ENCODE results near the gene ARHGAP44. TPM values are rescaled to one million over a fixed set of nuclear protein-coding genes. Genes with fewer than 3 reads are reported as not detected.

The ARHGAP44 gene
- total RNA-seq, 1 donor from 2014 or later = 12.4 TPM

GRCh38 chr17:12883472-12883871 lies 94.2 kb downstream of the ARHGAP44 start:
- Mint-ChIP-seq H3K4me3 (ENCODE audit: low read depth) (no peak overlapping the region), H3K4me1 (ENCODE audit: low read depth) (peaks cover 5% of the 10 kb centered on the region), H3K27me3 (no peaks in the 10 kb centered on the region), H3K9me3 (ENCODE audit: low read depth) (peaks cover 14% of the 10 kb centered on the region), H3K27ac (no peak overlapping the region), H3K36me3 (ENCODE audit: insufficient read depth) (peaks cover 2% of the 10 kb centered on the region)
- no peak for DNase-seq (ENCODE audit: low spot score, unreplicated experiment)
- no peak for TF ChIP-seq CTCF (IDR thresholded peaks at IDR 0.05; ENCODE audit: unreplicated experiment)

GRCh38 chr17:12887088-12887487 lies 97.8 kb downstream of the ARHGAP44 start:
- no peak for DNase-seq (ENCODE audit: low spot score, unreplicated experiment)
- no peak overlapping the region for H3K4me3 Mint-ChIP-seq (ENCODE audit: low read depth)
- H3K27ac Mint-ChIP-seq = no peak overlapping the region
- no peak for TF ChIP-seq CTCF (IDR thresholded peaks at IDR 0.05; ENCODE audit: unreplicated experiment)
- H3K9me3 Mint-ChIP-seq (ENCODE audit: low read depth) = peaks cover 19% of the 10 kb centered on the region
- peaks cover 5% of the 10 kb centered on the region for H3K4me1 Mint-ChIP-seq (ENCODE audit: low read depth)
- no peaks in the 10 kb centered on the region for H3K27me3 Mint-ChIP-seq
- peaks cover 4% of the 10 kb centered on the region for H3K36me3 Mint-ChIP-seq (ENCODE audit: insufficient read depth)

DNA sequence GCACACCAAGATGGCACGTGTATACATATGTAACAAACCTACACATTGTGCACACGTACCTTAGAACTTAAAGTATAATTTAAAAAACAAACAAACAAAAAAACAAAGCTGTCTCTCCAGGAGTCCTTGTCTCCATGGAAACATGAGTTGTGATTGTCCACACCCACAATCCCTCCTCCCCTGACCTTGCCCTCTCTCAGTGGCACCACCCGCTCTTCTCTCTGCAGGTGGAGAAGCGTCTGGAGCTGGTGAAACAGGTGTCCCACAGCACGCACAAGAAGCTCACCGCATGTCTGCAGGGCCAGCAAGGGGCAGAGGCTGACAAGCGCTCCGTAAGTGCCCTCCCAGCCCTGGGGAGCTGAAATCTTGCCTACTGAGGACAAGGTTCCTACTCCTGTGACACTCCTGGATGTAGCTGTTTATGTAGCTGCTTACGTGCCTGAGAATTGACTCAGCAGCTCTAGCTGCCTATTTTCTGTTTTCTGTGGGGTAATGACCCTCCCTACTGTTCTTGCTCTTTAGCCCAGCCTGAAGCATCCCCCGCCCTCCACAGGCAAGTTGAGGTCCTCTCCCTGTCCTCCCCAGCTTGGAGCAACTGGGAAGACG lies 107.0 kb downstream of the ARHGAP44 start:
- peaks cover 4% of the 10 kb centered on the region for H3K4me1 Mint-ChIP-seq (ENCODE audit: low read depth)
- H3K36me3 Mint-ChIP-seq (ENCODE audit: insufficient read depth) = peaks cover 22% of the 10 kb centered on the region
- no peak for DNase-seq (ENCODE audit: low spot score, unreplicated experiment)
- no peak for TF ChIP-seq CTCF (IDR thresholded peaks at IDR 0.05; ENCODE audit: unreplicated experiment)
- H3K27me3 Mint-ChIP-seq = no peaks in the 10 kb centered on the region
- H3K27ac Mint-ChIP-seq = no peak overlapping the region
- no peak overlapping the region for H3K4me3 Mint-ChIP-seq (ENCODE audit: low read depth)
- peaks cover 8% of the 10 kb centered on the region for H3K9me3 Mint-ChIP-seq (ENCODE audit: low read depth)

DNA sequence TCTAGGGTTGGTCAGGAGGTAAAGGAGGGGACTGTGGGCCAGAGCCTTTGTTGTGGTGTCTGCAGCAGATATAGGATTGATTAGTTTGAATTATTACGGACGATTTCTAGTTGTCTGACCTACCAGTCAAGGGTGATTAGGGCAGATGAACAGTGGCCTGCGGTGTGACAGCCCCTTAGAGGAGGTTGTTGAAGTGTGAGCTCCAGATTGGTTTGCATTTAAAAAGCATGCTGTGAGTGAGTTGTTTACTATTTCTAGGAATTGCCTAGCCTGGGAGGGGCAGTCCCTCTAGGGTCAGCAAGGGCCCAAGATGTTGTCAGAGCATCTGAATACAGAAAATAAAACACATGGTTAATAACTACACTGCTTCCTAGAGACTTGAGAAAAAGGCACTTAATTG lies 108.8 kb downstream of the ARHGAP44 start:
- DNase-seq (ENCODE audit: low spot score, unreplicated experiment) = no peak
- no peak overlapping the region for H3K27ac Mint-ChIP-seq
- no peak for TF ChIP-seq CTCF (IDR thresholded peaks at IDR 0.05; ENCODE audit: unreplicated experiment)
- H3K4me1 Mint-ChIP-seq (ENCODE audit: low read depth) = peaks cover 12% of the 10 kb centered on the region
- H3K36me3 Mint-ChIP-seq (ENCODE audit: insufficient read depth) = peaks cover 23% of the 10 kb centered on the region
- H3K27me3 Mint-ChIP-seq = no peaks in the 10 kb centered on the region
- no peaks in the 10 kb centered on the region for H3K9me3 Mint-ChIP-seq (ENCODE audit: low read depth)
- no peak overlapping the region for H3K4me3 Mint-ChIP-seq (ENCODE audit: low read depth)

- H3K27me3 Mint-ChIP-seq = no peaks in the 10 kb centered on the region
- no peak for TF ChIP-seq CTCF (IDR thresholded peaks at IDR 0.05; ENCODE audit: unreplicated experiment)
- peaks cover 11% of the 10 kb centered on the region for H3K4me1 Mint-ChIP-seq (ENCODE audit: low read depth)
- DNase-seq (ENCODE audit: low spot score, unreplicated experiment) = no peak
- H3K9me3 Mint-ChIP-seq (ENCODE audit: low read depth) = peaks cover 3% of the 10 kb centered on the region
- peaks cover 26% of the 10 kb centered on the region for H3K36me3 Mint-ChIP-seq (ENCODE audit: insufficient read depth)
- no peak overlapping the region for H3K27ac Mint-ChIP-seq
- no peak overlapping the region for H3K4me3 Mint-ChIP-seq (ENCODE audit: low read depth)
Observed at GRCh38 chr17:12899604-12900003, 110.3 kb downstream of the ARHGAP44 start.
